ENCODE data around the gene TMEM123. TPM values are rescaled to one million over a fixed set of nuclear protein-coding genes. Genes with fewer than 3 reads are reported as not detected.
A peak's percentile ranks its signal among the peaks of the same experiment; 100 is the strongest.

The TMEM123 gene
- total and polyA plus RNA-seq, 2 of the 13 experiments (the other 11 are each of a cell fraction or from before 2014, with no cell fraction given), result 365 to 2,761 TPM

DNA sequence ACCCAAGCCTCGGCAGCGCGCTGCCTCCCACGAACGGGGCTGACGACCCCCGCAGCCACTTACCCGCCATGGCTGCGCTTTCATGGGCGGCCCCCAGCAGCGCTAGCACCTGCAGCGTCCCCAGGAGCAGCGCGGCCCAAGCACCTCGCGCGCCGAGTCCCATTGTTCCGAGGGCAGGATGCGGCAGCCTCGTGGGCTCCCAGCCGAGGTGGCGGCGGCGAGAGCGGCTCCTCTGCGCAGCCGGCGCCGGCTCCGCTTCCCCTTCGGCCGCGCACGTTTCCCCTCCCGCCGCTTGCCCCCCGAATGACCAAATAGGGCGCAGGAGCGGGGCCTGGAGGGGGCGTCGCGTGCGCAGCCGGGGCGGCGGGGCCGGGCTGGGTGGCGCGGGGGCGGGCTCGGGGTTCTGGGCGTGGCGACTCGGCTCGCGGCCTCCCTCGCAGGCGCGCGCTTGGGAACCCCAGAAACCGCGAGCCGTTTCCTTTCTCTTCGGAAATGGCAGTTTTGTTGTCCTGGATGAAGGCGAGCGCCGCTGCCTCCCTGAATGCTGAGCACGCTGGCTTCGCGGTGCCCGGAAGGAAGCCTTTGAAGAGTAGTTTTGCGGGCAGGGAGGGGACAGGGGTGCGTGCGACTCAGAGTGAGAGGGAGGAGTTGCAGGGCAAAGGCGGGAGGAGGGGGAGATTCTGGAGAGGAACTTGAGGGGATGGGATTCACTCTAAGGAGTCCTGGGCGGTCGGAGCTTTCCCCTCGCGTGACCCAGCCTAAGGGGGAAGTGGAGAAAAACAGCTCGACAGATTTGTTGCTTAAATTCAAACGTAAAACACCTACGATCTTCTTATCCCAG, at the start of gene TMEM123 (continued):
- no peak for TF ChIP-seq MLXIP (CRISPR knock-in tag; IDR thresholded peaks at IDR 0.05; ENCODE audit: borderline replicate concordance)
- no peak for TF ChIP-seq GFI1 (CRISPR knock-in tag; IDR thresholded peaks at IDR 0.05; ENCODE audit: borderline replicate concordance)
- TF ChIP-seq ZNF83 (CRISPR knock-in tag; IDR thresholded peaks at IDR 0.05; ENCODE audit: borderline replicate concordance), result no peak
- no peak; the same call in 1 of the 2 replicates for TF ChIP-seq ZBTB8A (CRISPR knock-in tag; IDR thresholded peaks at IDR 0.05; ENCODE audit: borderline replicate concordance, low read depth)
- 0 out of 2 replicates have a peak, but pooled peaks have one; percentile 62 for TF ChIP-seq MTERF4 (CRISPR knock-in tag; IDR thresholded peaks at IDR 0.05)
- no peak for TF ChIP-seq SOX6 (IDR thresholded peaks at IDR 0.05)
- no peak for TF ChIP-seq SOX6 (CRISPR knock-in tag; IDR thresholded peaks at IDR 0.05)
- peak; percentile 11; the same call in 1 of the 2 replicates for TF ChIP-seq NFKB2 (CRISPR knock-in tag; IDR thresholded peaks at IDR 0.05; ENCODE audit: borderline replicate concordance)
- no peak; the same call in 1 of the 2 replicates for TF ChIP-seq EED (CRISPR knock-in tag; IDR thresholded peaks at IDR 0.05)
- TF ChIP-seq, protein P1, sequence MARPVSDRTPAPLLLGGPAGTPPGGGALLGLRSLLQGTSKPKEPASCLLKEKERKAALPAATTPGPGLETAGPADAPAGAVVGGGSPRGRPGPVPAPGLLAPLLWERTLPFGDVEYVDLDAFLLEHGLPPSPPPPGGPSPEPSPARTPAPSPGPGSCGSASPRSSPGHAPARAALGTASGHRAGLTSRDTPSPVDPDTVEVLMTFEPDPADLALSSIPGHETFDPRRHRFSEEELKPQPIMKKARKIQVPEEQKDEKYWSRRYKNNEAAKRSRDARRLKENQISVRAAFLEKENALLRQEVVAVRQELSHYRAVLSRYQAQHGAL (CRISPR knock-in tag; IDR thresholded peaks at IDR 0.05; ENCODE audit: not compliant biosample characterization), result no peak
- TF ChIP-seq ZNF18 (CRISPR knock-in tag; IDR thresholded peaks at IDR 0.05; ENCODE audit: insufficient replicate concordance), result no peak
- TF ChIP-seq, protein P2, sequence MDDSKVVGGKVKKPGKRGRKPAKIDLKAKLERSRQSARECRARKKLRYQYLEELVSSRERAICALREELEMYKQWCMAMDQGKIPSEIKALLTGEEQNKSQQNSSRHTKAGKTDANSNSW (CRISPR knock-in tag; IDR thresholded peaks at IDR 0.05; ENCODE audit: borderline replicate concordance), result 0 out of 2 replicates have a peak, but pooled peaks have one; percentile 52
- TF ChIP-seq, protein P3, sequence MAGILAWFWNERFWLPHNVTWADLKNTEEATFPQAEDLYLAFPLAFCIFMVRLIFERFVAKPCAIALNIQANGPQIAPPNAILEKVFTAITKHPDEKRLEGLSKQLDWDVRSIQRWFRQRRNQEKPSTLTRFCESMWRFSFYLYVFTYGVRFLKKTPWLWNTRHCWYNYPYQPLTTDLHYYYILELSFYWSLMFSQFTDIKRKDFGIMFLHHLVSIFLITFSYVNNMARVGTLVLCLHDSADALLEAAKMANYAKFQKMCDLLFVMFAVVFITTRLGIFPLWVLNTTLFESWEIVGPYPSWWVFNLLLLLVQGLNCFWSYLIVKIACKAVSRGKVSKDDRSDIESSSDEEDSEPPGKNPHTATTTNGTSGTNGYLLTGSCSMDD (CRISPR knock-in tag; IDR thresholded peaks at IDR 0.05), result no peak
- peak; percentile 16; the same call in 1 of the 2 replicates for TF ChIP-seq ZNF121 (CRISPR knock-in tag; IDR thresholded peaks at IDR 0.05)
- no peak for TF ChIP-seq LCORL (IDR thresholded peaks at IDR 0.05)
- no peak; the same call in 1 of the 2 replicates for TF ChIP-seq LCORL (CRISPR knock-in tag; IDR thresholded peaks at IDR 0.05)
- TF ChIP-seq ZNF30 (CRISPR knock-in tag; IDR thresholded peaks at IDR 0.05), result peak; percentile 25; the same call in 1 of the 2 replicates
- no peak for TF ChIP-seq ZNF720 (CRISPR knock-in tag; IDR thresholded peaks at IDR 0.05)
- no peak for TF ChIP-seq FOXA1 (IDR thresholded peaks at IDR 0.05)
- no peak for TF ChIP-seq FOXA1 (CRISPR knock-in tag; IDR thresholded peaks at IDR 0.05)
- peak; percentile 71; the same call in 1 of the 2 replicates for TF ChIP-seq ZNF768 (CRISPR knock-in tag; IDR thresholded peaks at IDR 0.05)

Measured in HepG2 (cell line).